Measurements from ENCODE around the gene FBXO42. TPM values are rescaled to one million over a fixed set of nuclear protein-coding genes. Genes with fewer than 3 reads are reported as not detected.
A peak's percentile ranks its signal among the peaks of the same experiment; 100 is the strongest.
"Not testable (repeated sequence)": the region's sequence is repeated elsewhere in the genome, so short reads cannot be mapped to it uniquely, and the experiment has no call there.

Gene FBXO42
- total RNA-seq, 1 experiment from 2014 or later, result 13.0 TPM

DNA sequence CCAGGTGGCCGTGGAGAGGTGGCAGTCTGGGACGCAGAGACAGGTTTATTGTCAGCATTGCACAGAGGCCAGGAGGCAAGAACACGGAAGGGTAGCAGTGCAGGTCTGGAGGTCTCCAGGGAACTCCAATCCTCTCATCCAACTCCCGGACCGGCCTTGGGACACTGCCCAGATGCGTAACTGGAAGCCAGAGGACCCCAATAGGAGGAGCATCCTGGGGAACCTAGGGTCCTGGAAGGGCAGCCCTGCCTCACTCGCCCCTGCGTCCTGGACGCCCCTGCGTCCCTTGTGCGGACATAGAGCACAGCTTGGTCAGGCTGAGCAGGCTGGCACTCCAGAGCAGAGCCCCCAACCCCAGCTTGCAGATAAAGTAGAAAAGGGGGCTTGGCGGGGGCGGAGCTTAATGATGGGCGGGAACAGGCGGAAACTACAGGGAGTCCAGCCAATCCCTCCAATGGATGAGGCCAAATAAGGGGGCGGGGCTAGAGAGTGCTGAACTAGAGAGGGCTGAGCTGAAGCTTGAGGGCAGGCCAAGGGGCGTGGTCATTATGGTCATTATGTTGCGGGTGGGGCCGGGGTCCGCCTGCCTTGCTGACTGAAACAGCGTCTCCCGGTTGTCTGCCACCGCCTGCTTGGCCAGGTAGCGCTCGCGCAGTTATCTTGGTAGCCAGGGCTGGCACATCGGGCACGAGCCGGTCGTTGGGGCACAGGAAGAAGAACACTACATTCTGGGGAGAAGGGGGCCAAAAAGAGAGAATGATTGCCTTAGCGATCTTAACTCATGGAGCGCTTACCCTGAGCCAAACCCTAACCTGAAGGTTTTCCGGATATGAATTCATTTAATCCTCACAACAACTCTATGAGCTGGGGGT, 136.2 kb downstream of the FBXO42 start:
- no TSS peak for BruUV-seq (replicated peaks)
- peak overlapping the region; percentile 82 for H3K4me2 ChIP-seq
- H3K4me1 ChIP-seq (replicated peaks; ENCODE audit: insufficient read depth), result peaks cover 20% of the 10 kb centered on the region
- ChIA-PET CTCF (interaction anchor here (0.6 kb wide), 1 partner anchor 27 kb away, joined by 3 read pairs; no protein-coding TSS in a partner anchor), POLR2A (ENCODE audit: unreplicated experiment) (interaction anchor here (0.5 to 1.7 kb wide), 3 partner anchors 9 to 421 kb away, joined by 3 to 22 read pairs (median 4); no protein-coding TSS in a partner anchor)
- no peaks in the 10 kb centered on the region for H3K36me3 ChIP-seq (ENCODE audit: low read depth)
- H3K27me3 ChIP-seq (ENCODE audit: insufficient read depth, low read depth), result no peaks in the 10 kb centered on the region
- H3F3A ChIP-seq (ENCODE audit: insufficient read depth, low read depth), result peaks cover 10% of the 10 kb centered on the region; the same call in 1 of the 2 replicates
- no peaks in the 10 kb centered on the region for H3K9me3 ChIP-seq (ENCODE audit: insufficient read depth, low read depth)
- peak overlapping the region; percentile 80; the same call in 1 of the 2 replicates for H2AFZ ChIP-seq
- no peak for TF ChIP-seq EZH2 (IDR thresholded peaks at IDR 0.05; ENCODE audit: low read depth)
- TF ChIP-seq, protein P1, sequence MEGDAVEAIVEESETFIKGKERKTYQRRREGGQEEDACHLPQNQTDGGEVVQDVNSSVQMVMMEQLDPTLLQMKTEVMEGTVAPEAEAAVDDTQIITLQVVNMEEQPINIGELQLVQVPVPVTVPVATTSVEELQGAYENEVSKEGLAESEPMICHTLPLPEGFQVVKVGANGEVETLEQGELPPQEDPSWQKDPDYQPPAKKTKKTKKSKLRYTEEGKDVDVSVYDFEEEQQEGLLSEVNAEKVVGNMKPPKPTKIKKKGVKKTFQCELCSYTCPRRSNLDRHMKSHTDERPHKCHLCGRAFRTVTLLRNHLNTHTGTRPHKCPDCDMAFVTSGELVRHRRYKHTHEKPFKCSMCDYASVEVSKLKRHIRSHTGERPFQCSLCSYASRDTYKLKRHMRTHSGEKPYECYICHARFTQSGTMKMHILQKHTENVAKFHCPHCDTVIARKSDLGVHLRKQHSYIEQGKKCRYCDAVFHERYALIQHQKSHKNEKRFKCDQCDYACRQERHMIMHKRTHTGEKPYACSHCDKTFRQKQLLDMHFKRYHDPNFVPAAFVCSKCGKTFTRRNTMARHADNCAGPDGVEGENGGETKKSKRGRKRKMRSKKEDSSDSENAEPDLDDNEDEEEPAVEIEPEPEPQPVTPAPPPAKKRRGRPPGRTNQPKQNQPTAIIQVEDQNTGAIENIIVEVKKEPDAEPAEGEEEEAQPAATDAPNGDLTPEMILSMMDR (conservative IDR thresholded peaks at IDR 0.05), result no peak
- H3K27ac ChIP-seq, result no peak overlapping the region
- H4K20me1 ChIP-seq (ENCODE audit: insufficient read depth), result no peaks in the 10 kb centered on the region
- intact Hi-C loops (cut with micrococcal nuclease; ENCODE audit: unreplicated experiment), result loop anchor here (2.0 kb wide), 2 partner anchors 21 to 73 kb away; partner anchors contain the start of gene CPLANE2
- no peaks in the 10 kb centered on the region for H3K79me2 ChIP-seq (ENCODE audit: low read depth)
- H3K9me2 ChIP-seq (ENCODE audit: insufficient read depth), result no peaks in the 10 kb centered on the region
- H3K4me3 ChIP-seq, result peak overlapping the region; percentile 51; the same call in 1 of the 2 replicates
- peak; percentile 57 to 84 for DNase-seq

DNA sequence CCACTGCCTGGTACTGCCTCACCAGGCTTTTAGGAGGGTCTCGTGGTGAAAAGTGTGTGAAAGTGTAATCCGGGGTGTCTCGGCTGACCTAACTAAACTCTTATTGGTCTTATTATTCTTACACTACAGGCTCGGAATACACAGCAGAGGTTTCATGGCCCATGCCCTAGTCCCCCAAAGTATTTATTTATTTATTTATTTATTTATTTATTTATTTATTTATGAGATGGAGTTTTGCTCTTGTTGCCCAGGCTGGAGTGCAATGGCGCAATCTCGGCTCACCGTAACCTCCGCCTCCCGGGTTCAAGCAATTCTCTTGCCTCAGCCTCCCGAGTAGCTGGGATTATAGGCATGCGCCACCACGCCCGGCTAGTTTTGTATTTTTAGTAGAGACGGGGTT, 137.0 kb downstream of the FBXO42 start:
- H3K27me3 ChIP-seq (ENCODE audit: insufficient read depth, low read depth); H3K27ac ChIP-seq; H3K4me2 ChIP-seq; DNase-seq; intact Hi-C loops (cut with micrococcal nuclease; ENCODE audit: unreplicated experiment); H3K4me3 ChIP-seq; CTCF ChIA-PET; H3K36me3 ChIP-seq (ENCODE audit: low read depth); H3K9me2 ChIP-seq (ENCODE audit: insufficient read depth); H3F3A ChIP-seq (ENCODE audit: insufficient read depth, low read depth); H4K20me1 ChIP-seq (ENCODE audit: insufficient read depth); H2AFZ ChIP-seq; H3K9me3 ChIP-seq (ENCODE audit: insufficient read depth, low read depth); POLR2A ChIA-PET (ENCODE audit: unreplicated experiment); BruUV-seq (replicated peaks); H3K79me2 ChIP-seq (ENCODE audit: low read depth): not testable (repeated sequence)
- peaks cover 20% of the 10 kb centered on the region for H3K4me1 ChIP-seq (replicated peaks; ENCODE audit: insufficient read depth)

DNA sequence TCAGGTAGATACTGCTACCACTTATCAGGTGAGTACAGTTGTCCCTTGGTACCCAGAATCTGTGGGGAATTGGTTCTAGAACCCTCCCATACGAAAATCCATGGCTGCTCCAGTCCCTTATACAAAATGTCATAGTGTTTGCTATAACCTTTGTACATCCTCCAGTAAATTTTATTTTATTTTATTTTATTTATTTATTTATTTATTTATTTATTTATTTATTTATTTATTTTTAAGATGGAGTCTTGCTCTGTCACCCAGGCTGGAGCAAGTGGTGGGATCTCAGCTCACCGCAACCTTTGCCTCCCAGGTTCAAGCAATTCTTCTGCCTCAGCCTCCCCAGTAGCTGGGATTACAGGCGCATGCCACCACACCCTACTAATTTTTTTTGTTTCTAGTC, 138.7 kb downstream of the FBXO42 start:
- H3K9me2 ChIP-seq (ENCODE audit: insufficient read depth); H2AFZ ChIP-seq; POLR2A ChIA-PET (ENCODE audit: unreplicated experiment); H3K4me2 ChIP-seq; intact Hi-C loops (cut with micrococcal nuclease; ENCODE audit: unreplicated experiment); H3K79me2 ChIP-seq (ENCODE audit: low read depth); H3K27me3 ChIP-seq (ENCODE audit: insufficient read depth, low read depth); BruUV-seq (replicated peaks); H4K20me1 ChIP-seq (ENCODE audit: insufficient read depth); H3K27ac ChIP-seq; H3K36me3 ChIP-seq (ENCODE audit: low read depth); H3K9me3 ChIP-seq (ENCODE audit: insufficient read depth, low read depth); H3F3A ChIP-seq (ENCODE audit: insufficient read depth, low read depth); H3K4me3 ChIP-seq; DNase-seq; CTCF ChIA-PET: not testable (repeated sequence)
- peaks cover 27% of the 10 kb centered on the region for H3K4me1 ChIP-seq (replicated peaks; ENCODE audit: insufficient read depth)

DNA sequence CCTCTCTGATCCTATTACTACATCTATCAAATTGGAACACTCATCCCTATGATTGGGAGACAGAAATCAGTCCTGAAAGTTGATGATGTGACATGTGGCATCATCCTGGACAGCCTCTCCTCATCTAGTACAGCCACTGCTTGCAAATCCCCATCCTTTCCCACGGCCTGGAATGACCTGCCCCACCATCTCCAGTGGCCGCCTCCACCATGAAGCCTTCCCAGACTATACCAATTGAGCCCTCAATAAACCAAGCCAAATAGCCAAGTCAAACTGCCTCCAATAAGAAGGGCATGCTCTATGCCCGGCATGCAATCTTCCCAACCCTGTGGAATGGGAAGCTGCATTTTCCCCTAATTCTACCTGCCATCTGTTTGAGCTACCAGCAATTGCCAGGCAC, 139.3 kb downstream of the FBXO42 start:
- POLR2A ChIA-PET (ENCODE audit: unreplicated experiment), result interaction anchor here (0.6 kb wide), 1 partner anchor 154 kb away, joined by 3 read pairs; the partner anchor contains the start of gene SZRD1
- no peak for TF ChIP-seq EZH2 (IDR thresholded peaks at IDR 0.05; ENCODE audit: low read depth)
- Histone ChIP-seq H4K20me1 (ENCODE audit: insufficient read depth) (no peaks in the 10 kb centered on the region), H3K4me2 (no peak overlapping the region), H2AFZ (no peak overlapping the region), H3K36me3 (ENCODE audit: low read depth) (no peaks in the 10 kb centered on the region), H3K9me2 (ENCODE audit: insufficient read depth) (no peaks in the 10 kb centered on the region), H3K9me3 (ENCODE audit: insufficient read depth, low read depth) (no peaks in the 10 kb centered on the region), H3K4me1 (replicated peaks; ENCODE audit: insufficient read depth) (peaks cover 32% of the 10 kb centered on the region), H3K27ac (no peak overlapping the region), H3F3A (ENCODE audit: insufficient read depth, low read depth) (peaks cover 10% of the 10 kb centered on the region; the same call in 1 of the 2 replicates), H3K79me2 (ENCODE audit: low read depth) (no peaks in the 10 kb centered on the region), H3K27me3 (ENCODE audit: insufficient read depth, low read depth) (no peaks in the 10 kb centered on the region), H3K4me3 (no peak overlapping the region)
- CTCF ChIA-PET, result no interaction called here
- intact Hi-C loops (cut with micrococcal nuclease; ENCODE audit: unreplicated experiment), result no loop called here
- no TSS peak for BruUV-seq (replicated peaks)
- no peak for DNase-seq

All from PC-9 (cell line).